22Rv1 (cell line): ENCODE measurements around the gene NLRP6.
"Not testable (repeated sequence)": the region's sequence is repeated elsewhere in the genome, so short reads cannot be mapped to it uniquely, and the experiment has no call there.

Experiments
- H3K27ac ChIP-seq: fragments of 450-650 bp; 2 replicates; pipeline ENCODE4 v1.5.1; 2017
- CTCF ChIP-seq: fragments of 450-650 bp; IDR thresholded peaks from 2 replicates; pipeline ENCODE4 v1.5.1; 2017; ENCODE audit warnings: mild to moderate bottlenecking
- ZFX ChIP-seq: fragments of 450-650 bp; IDR thresholded peaks from 2 replicates; pipeline ENCODE4 v1.6.1; 2017; ENCODE audit warnings: antibody characterized with exemption, borderline replicate concordance

The NLRP6 gene

GRCh38 chr11:304061-304506 is 25.9 kb downstream of the NLRP6 start:
- no peak overlapping the region for H3K27ac ChIP-seq
- TF ChIP-seq CTCF (no peak), ZFX (no peak)

- TF ChIP-seq CTCF (peak; percentile 80), ZFX (no peak)
- H3K27ac ChIP-seq, result no peak overlapping the region
Measured at GRCh38 chr11:304915-305843, 27.0 kb downstream of the NLRP6 start.

- H3K27ac ChIP-seq, result no peak overlapping the region
- TF ChIP-seq ZFX, result no peak
- TF ChIP-seq CTCF, result no peak
Measured at GRCh38 chr11:305844-306211, 27.6 kb downstream of the NLRP6 start.

GRCh38 chr11:306645-307371 is 28.6 kb downstream of the NLRP6 start:
- no peak for TF ChIP-seq CTCF
- no peak for TF ChIP-seq ZFX
- H3K27ac ChIP-seq, result no peak overlapping the region

- H3K27ac ChIP-seq, result not testable (repeated sequence)
- 0 out of 2 replicates have a peak, but pooled peaks have one; percentile 9 for TF ChIP-seq CTCF
Measured at GRCh38 chr11:307766-308708, 29.8 kb downstream of the NLRP6 start, which contains the start of gene IFITM2. Gene IFITM2 (plus strand): TSS chr11:307816. CDS start chr11:308193, 377 bp downstream.

GRCh38 chr11:308740-309665 is 30.8 kb downstream of the NLRP6 start:
- H3K27ac ChIP-seq, result not testable (repeated sequence)

- not testable (repeated sequence) for H3K27ac ChIP-seq
Measured at GRCh38 chr11:309979-310572, 31.9 kb downstream of the NLRP6 start.

- not testable (repeated sequence) for H3K27ac ChIP-seq
Measured at GRCh38 chr11:311013-311748, 33.0 kb downstream of the NLRP6 start.
